ENCODE data around the gene SMTNL2. TPM values are rescaled to one million over a fixed set of nuclear protein-coding genes. Genes with fewer than 3 reads are reported as not detected.
A peak's percentile ranks its signal among the peaks of the same experiment; 100 is the strongest.

Gene SMTNL2
- total RNA-seq, 1 experiment from 2014 or later, result 2.7 TPM

DNA sequence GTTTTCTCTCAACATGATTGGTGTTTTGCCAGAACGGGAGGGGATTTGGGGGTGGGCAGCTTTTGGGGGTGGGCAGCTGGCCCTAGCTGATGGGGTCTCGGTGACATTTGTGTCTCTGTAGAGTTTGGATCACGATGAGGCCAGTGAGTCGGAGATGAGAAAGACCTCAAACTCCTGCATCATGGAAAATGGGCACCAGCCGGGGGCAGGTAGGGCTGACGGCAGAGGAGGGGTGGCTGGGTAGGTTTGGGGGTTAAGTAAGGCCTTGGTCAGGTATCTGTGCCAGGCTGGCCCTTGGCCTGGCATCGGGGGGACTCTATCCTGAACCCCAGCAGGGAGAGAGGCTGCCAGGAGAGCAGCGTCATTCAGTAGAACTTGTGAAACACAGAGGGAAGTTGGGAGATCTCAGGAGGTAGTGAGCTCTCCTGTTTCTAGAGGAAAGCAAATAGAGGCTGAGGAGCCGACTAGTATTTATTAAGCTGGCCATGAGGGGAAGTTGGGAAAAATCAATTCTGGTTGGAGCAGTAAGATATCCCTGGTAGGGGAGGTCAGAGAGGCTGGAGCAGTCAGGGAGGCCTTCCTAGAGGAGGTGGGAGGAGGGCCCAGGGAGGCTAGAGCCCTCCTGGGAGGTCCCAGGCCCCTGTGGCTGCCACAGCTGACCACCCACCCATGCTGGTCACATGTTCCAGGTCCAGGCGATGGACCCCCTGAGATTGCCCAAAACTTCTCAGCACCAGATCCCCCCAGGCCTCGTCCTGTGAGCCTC is 8.1 kb downstream of the SMTNL2 start:
- H3K9me3 Mint-ChIP-seq, result no peaks in the 10 kb centered on the region
- H3K27me3 Mint-ChIP-seq (ENCODE audit: low read depth), result no peaks in the 10 kb centered on the region
- H3K4me1 Mint-ChIP-seq, result peaks cover 11% of the 10 kb centered on the region
- H3K27ac Mint-ChIP-seq, result peak overlapping the region; percentile 32; the same call in 1 of the 2 replicates
- no peak for TF ChIP-seq CREB1 (CRISPR knock-in tag; IDR thresholded peaks at IDR 0.05)
- TF ChIP-seq, protein P1, sequence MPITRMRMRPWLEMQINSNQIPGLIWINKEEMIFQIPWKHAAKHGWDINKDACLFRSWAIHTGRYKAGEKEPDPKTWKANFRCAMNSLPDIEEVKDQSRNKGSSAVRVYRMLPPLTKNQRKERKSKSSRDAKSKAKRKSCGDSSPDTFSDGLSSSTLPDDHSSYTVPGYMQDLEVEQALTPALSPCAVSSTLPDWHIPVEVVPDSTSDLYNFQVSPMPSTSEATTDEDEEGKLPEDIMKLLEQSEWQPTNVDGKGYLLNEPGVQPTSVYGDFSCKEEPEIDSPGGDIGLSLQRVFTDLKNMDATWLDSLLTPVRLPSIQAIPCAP (CRISPR knock-in tag; IDR thresholded peaks at IDR 0.05), result no peak
- TF ChIP-seq ATF6 (CRISPR knock-in tag; IDR thresholded peaks at IDR 0.05), result no peak
- TF ChIP-seq EMX1 (CRISPR knock-in tag; IDR thresholded peaks at IDR 0.05), result no peak
- no peak for TF ChIP-seq ZNF396 (CRISPR knock-in tag; IDR thresholded peaks at IDR 0.05; ENCODE audit: borderline replicate concordance)
- TF ChIP-seq TEAD1 (CRISPR knock-in tag; IDR thresholded peaks at IDR 0.05), result no peak
- no peak for TF ChIP-seq ZNF423 (CRISPR knock-in tag; IDR thresholded peaks at IDR 0.05)
- ChIA-PET CTCF (interaction anchor here (0.7 kb wide), 1 partner anchor 30 kb away, joined by 4 read pairs; no protein-coding TSS in a partner anchor), POLR2A (no interaction called here)
- no peak overlapping the region for H3K4me3 Mint-ChIP-seq
- ATAC-seq (no peak), DNase-seq (ENCODE audit: low spot score) (no peak)
- no peaks in the 10 kb centered on the region for H3K36me3 Mint-ChIP-seq

DNA sequence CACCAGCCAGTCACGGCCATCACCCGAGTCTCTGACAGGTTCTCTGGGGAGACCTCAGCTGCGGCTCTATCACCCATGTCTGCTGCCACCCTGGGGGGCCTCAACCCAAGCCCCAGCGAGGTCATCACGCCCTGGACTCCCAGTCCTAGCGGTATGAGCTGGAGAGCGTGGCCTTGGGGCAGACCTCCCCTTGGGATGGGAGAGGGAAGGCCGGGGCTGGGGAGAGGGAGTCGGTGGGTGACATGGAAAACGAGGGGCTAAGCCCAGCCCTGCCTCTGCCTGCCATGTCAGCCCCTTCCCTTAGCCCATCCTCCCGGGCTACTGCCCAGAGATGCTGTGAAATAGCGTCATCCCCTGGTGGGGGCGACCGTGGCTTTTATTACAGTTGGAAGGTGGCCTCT is 8.7 kb downstream of the SMTNL2 start:
- ATAC-seq, result no peak
- no peaks in the 10 kb centered on the region for H3K27me3 Mint-ChIP-seq (ENCODE audit: low read depth)
- TF ChIP-seq ZNF512 (CRISPR knock-in tag; IDR thresholded peaks at IDR 0.05; ENCODE audit: borderline replicate concordance) (no peak), SP1 (CRISPR knock-in tag; conservative IDR thresholded peaks at IDR 0.05) (no peak)
- TF ChIP-seq, protein P2, sequence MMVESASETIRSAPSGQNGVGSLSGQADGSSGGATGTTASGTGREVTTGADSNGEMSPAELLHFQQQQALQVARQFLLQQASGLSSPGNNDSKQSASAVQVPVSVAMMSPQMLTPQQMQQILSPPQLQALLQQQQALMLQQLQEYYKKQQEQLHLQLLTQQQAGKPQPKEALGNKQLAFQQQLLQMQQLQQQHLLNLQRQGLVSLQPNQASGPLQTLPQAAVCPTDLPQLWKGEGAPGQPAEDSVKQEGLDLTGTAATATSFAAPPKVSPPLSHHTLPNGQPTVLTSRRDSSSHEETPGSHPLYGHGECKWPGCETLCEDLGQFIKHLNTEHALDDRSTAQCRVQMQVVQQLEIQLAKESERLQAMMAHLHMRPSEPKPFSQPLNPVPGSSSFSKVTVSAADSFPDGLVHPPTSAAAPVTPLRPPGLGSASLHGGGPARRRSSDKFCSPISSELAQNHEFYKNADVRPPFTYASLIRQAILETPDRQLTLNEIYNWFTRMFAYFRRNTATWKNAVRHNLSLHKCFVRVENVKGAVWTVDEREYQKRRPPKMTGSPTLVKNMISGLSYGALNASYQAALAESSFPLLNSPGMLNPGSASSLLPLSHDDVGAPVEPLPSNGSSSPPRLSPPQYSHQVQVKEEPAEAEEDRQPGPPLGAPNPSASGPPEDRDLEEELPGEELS (CRISPR knock-in tag; IDR thresholded peaks at IDR 0.05), result no peak
- H3K36me3 Mint-ChIP-seq, result no peaks in the 10 kb centered on the region
- H3K9me3 Mint-ChIP-seq, result no peaks in the 10 kb centered on the region
- H3K27ac Mint-ChIP-seq, result no peak overlapping the region
- CTCF ChIA-PET, result no interaction called here
- no peak for DNase-seq (ENCODE audit: low spot score)
- POLR2A ChIA-PET, result no interaction called here
- no peak overlapping the region for H3K4me3 Mint-ChIP-seq
- peaks cover 11% of the 10 kb centered on the region for H3K4me1 Mint-ChIP-seq

GRCh38 chr17:4594406-4594805 is 10.1 kb downstream of the SMTNL2 start:
- H3K4me1 Mint-ChIP-seq, result peaks cover 18% of the 10 kb centered on the region
- H3K27me3 Mint-ChIP-seq (ENCODE audit: low read depth), result no peaks in the 10 kb centered on the region
- no peak for DNase-seq (ENCODE audit: low spot score)
- ChIA-PET CTCF (interaction anchor here (0.5 to 2.4 kb wide), 20 partner anchors 8 to 1459 kb away, joined by 3 to 23 read pairs (median 5); partner anchors contain the start of genes ARRB2, GGT6, SMTNL2 and SPNS2), POLR2A (no interaction called here)
- H3K4me3 Mint-ChIP-seq, result no peak overlapping the region
- no peak for ATAC-seq
- no peaks in the 10 kb centered on the region for H3K9me3 Mint-ChIP-seq
- no peak overlapping the region for H3K27ac Mint-ChIP-seq
- no peaks in the 10 kb centered on the region for H3K36me3 Mint-ChIP-seq
- TF ChIP-seq ATF2 (CRISPR knock-in tag; IDR thresholded peaks at IDR 0.05; ENCODE audit: borderline replicate concordance, low read depth), result no peak
- TF ChIP-seq, protein P3, sequence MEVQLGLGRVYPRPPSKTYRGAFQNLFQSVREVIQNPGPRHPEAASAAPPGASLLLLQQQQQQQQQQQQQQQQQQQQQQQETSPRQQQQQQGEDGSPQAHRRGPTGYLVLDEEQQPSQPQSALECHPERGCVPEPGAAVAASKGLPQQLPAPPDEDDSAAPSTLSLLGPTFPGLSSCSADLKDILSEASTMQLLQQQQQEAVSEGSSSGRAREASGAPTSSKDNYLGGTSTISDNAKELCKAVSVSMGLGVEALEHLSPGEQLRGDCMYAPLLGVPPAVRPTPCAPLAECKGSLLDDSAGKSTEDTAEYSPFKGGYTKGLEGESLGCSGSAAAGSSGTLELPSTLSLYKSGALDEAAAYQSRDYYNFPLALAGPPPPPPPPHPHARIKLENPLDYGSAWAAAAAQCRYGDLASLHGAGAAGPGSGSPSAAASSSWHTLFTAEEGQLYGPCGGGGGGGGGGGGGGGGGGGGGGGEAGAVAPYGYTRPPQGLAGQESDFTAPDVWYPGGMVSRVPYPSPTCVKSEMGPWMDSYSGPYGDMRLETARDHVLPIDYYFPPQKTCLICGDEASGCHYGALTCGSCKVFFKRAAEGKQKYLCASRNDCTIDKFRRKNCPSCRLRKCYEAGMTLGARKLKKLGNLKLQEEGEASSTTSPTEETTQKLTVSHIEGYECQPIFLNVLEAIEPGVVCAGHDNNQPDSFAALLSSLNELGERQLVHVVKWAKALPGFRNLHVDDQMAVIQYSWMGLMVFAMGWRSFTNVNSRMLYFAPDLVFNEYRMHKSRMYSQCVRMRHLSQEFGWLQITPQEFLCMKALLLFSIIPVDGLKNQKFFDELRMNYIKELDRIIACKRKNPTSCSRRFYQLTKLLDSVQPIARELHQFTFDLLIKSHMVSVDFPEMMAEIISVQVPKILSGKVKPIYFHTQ (CRISPR knock-in tag; IDR thresholded peaks at IDR 0.05), result no peak
- TF ChIP-seq, protein P4, sequence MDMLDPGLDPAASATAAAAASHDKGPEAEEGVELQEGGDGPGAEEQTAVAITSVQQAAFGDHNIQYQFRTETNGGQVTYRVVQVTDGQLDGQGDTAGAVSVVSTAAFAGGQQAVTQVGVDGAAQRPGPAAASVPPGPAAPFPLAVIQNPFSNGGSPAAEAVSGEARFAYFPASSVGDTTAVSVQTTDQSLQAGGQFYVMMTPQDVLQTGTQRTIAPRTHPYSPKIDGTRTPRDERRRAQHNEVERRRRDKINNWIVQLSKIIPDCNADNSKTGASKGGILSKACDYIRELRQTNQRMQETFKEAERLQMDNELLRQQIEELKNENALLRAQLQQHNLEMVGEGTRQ (CRISPR knock-in tag; IDR thresholded peaks at IDR 0.05), result no peak
- no peak for TF ChIP-seq ZMAT4 (CRISPR knock-in tag; IDR thresholded peaks at IDR 0.05)
- TF ChIP-seq MYBL2 (CRISPR knock-in tag; IDR thresholded peaks at IDR 0.05), result no peak
- no peak for TF ChIP-seq CBFB (CRISPR knock-in tag; IDR thresholded peaks at IDR 0.05; ENCODE audit: low read depth)
- no peak for TF ChIP-seq FOXP1 (CRISPR knock-in tag; IDR thresholded peaks at IDR 0.05; ENCODE audit: borderline replicate concordance)
- no peak for TF ChIP-seq ZNF317 (CRISPR knock-in tag; IDR thresholded peaks at IDR 0.05; ENCODE audit: borderline replicate concordance, low read depth)

Data from WTC11 (cell line).